ENCODE data around the gene TCF7L1. TPM values are rescaled to one million over a fixed set of nuclear protein-coding genes. Genes with fewer than 3 reads are reported as not detected.
A peak's percentile ranks its signal among the peaks of the same experiment; 100 is the strongest.

The TCF7L1 gene
- polyA plus RNA-seq, 4 donors: 0.45 to 18.5 (median 3.2) TPM

DNA sequence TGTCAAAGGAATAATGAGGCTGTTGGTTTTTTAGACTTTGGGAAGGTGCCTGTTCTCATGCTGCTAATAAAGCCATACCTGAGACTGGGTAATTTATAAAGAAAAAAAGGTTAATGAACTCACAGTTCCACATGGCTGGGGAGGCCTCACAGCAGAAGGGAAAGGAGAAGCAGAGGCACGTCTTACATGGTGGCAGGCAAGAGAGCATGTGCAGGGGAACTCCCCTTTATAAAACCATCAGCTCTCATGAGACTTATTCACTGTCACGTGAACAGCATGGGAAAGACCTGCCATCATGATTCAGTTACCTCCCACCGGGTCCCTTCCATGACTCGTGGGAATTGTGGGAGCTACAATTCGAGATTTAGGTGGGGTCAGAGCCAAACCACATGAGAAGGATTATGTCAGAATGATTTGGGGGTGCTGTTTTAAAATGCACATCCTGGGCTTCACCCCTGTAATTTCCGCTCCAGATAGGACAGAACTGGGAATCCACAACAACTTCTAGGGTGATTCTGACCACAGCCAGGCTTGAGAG, 37.8 kb downstream of the TCF7L1 start:
- 80 to 82% (median 80%) methylated on average over 6 of the region's 6 CpGs for WGBS, 3 donors
- Histone ChIP-seq H3K9me3 (ENCODE audit: control insufficient read depth in 2 of 2, insufficient read depth in 1 of 2, low read depth in 1 of 2, low read length in 1 of 2) (no peaks in the 10 kb centered on the region), H3K27ac (ENCODE audit: low read depth in 1 of 3, low read length in 2 of 3) (no peak overlapping the region)

DNA sequence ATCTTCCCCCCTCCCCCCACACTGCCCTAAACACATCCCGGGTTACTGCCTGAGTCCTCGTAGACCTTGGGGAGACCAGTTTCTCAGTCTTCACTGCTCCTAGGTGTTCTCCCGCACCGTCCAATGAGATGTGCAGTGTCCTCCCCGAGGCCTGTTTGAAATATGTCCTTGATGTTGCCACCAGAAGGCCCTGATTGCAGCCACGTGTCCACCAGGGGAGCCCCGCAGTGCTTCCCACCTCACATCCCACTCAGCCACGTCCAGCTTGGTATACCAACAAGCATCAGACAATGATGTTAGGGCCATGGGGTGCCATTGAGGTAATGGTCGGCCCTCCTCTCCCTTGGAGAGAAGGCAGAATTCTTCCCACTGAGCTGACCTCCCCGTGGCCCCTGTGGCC, 38.7 kb downstream of the TCF7L1 start:
- Histone ChIP-seq H3K4me3 (ENCODE audit: low read depth in 1 of 3, low read length in 3 of 3) (no peak overlapping the region), H3K27ac (ENCODE audit: low read depth in 1 of 3, low read length in 2 of 3) (no peak overlapping the region), H3K27me3 (ENCODE audit: control insufficient read depth in 3 of 3, insufficient read depth in 3 of 3, low read length in 3 of 3) (no peaks in the 10 kb centered on the region), H3K36me3 (ENCODE audit: control insufficient read depth in 3 of 3, insufficient read depth in 2 of 3, low read depth in 1 of 3, low read length in 3 of 3) (peaks cover 0 to 4% (median 0%) of the 10 kb centered on the region in 3 donors), H3K4me1 (ENCODE audit: control insufficient read depth in 3 of 3, insufficient read depth in 2 of 3, low read depth in 1 of 3, low read length in 2 of 3) (peaks cover 0 to 16% (median 0%) of the 10 kb centered on the region in 3 donors), H3K9me3 (ENCODE audit: control insufficient read depth in 2 of 2, insufficient read depth in 1 of 2, low read depth in 1 of 2, low read length in 1 of 2) (peaks cover 0 to 1% of the 10 kb centered on the region in 2 donors)
- 83 to 92% (median 84%) methylated on average over 10 of the region's 10 CpGs for WGBS, 3 donors
- no peak for DNase-seq
- no peak for FAIRE-seq

More for the DNA sequence above, 37.8 kb downstream of the TCF7L1 start:
- no peak for DNase-seq
- Histone ChIP-seq H3K4me1 (ENCODE audit: control insufficient read depth in 3 of 3, insufficient read depth in 2 of 3, low read depth in 1 of 3, low read length in 2 of 3) (peaks cover 0 to 14% (median 0%) of the 10 kb centered on the region in 3 donors), H3K36me3 (ENCODE audit: control insufficient read depth in 3 of 3, insufficient read depth in 2 of 3, low read depth in 1 of 3, low read length in 3 of 3) (peaks cover 0 to 4% (median 0%) of the 10 kb centered on the region in 3 donors), H3K4me3 (ENCODE audit: low read depth in 1 of 3, low read length in 3 of 3) (no peak overlapping the region), H3K27me3 (ENCODE audit: control insufficient read depth in 3 of 3, insufficient read depth in 3 of 3, low read length in 3 of 3) (no peaks in the 10 kb centered on the region)
- no peak for FAIRE-seq

- H3K27me3 ChIP-seq (ENCODE audit: control insufficient read depth in 3 of 3, insufficient read depth in 3 of 3, low read length in 3 of 3): no peaks in the 10 kb centered on the region
- WGBS, 3 donors: 89 to 94% (median 93%) methylated on average over 9 of the region's 9 CpGs
- DNase-seq: no peak
- H3K27ac ChIP-seq (ENCODE audit: low read depth in 1 of 3, low read length in 2 of 3): no peak overlapping the region
- H3K9me3 ChIP-seq (ENCODE audit: control insufficient read depth in 2 of 2, insufficient read depth in 1 of 2, low read depth in 1 of 2, low read length in 1 of 2): peaks cover 0 to 5% of the 10 kb centered on the region in 2 donors
- H3K4me1 ChIP-seq (ENCODE audit: control insufficient read depth in 3 of 3, insufficient read depth in 2 of 3, low read depth in 1 of 3, low read length in 2 of 3): peaks cover 0 to 16% (median 0%) of the 10 kb centered on the region in 3 donors
- FAIRE-seq: no peak
- peaks cover 0 to 4% (median 0%) of the 10 kb centered on the region in 3 donors for H3K36me3 ChIP-seq (ENCODE audit: control insufficient read depth in 3 of 3, insufficient read depth in 2 of 3, low read depth in 1 of 3, low read length in 3 of 3)
- no peak overlapping the region for H3K4me3 ChIP-seq (ENCODE audit: low read depth in 1 of 3, low read length in 3 of 3)
Measured at GRCh38 chr2:85173909-85174308, 40.7 kb downstream of the TCF7L1 start.

DNA sequence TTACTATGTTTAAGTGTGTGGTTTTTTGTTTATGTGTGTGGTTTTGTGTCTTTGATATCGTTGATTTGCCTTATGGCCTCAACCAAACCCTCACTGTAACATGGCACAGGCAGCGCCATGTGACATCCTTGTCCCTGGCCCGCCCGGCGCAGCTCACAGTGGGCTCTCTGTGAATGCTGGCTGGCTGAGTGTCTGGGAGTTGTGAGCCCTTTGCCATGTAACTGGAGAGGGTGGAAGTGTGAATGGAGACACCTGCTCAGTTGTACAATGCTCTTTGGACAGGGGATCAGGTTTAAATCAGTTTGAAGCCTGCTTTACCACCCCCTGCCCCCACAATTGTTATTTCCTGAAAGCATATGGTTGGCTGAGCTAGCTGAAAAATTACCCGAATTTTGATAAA, 41.8 kb downstream of the TCF7L1 start:
- Histone ChIP-seq H3K9me3 (ENCODE audit: control insufficient read depth in 2 of 2, insufficient read depth in 1 of 2, low read depth in 1 of 2, low read length in 1 of 2) (peaks cover 0 to 5% of the 10 kb centered on the region in 2 donors), H3K27ac (ENCODE audit: low read depth in 1 of 3, low read length in 2 of 3) (peak overlapping the region in 1 of 3 donors; percentile 44)
- 76 to 81% (median 77%) methylated on average over 6 of the region's 6 CpGs for WGBS, 3 donors

GRCh38 chr2:85175369-85176299, 42.4 kb downstream of the TCF7L1 start:
- peak; percentile 14 to 63 for DNase-seq
- Histone ChIP-seq H3K4me3 (ENCODE audit: low read depth in 1 of 3, low read length in 3 of 3) (no peak overlapping the region), H3K27ac (ENCODE audit: low read depth in 1 of 3, low read length in 2 of 3) (peak overlapping the region in 1 of 3 donors; percentile 44), H3K9me3 (ENCODE audit: control insufficient read depth in 2 of 2, insufficient read depth in 1 of 2, low read depth in 1 of 2, low read length in 1 of 2) (peaks cover 0 to 5% of the 10 kb centered on the region in 2 donors), H3K36me3 (ENCODE audit: control insufficient read depth in 3 of 3, insufficient read depth in 2 of 3, low read depth in 1 of 3, low read length in 3 of 3) (peaks cover 0 to 4% (median 0%) of the 10 kb centered on the region in 3 donors), H3K27me3 (ENCODE audit: control insufficient read depth in 3 of 3, insufficient read depth in 3 of 3, low read length in 3 of 3) (no peaks in the 10 kb centered on the region), H3K4me1 (ENCODE audit: control insufficient read depth in 3 of 3, insufficient read depth in 2 of 3, low read depth in 1 of 3, low read length in 2 of 3) (peaks cover 0 to 28% (median 0%) of the 10 kb centered on the region in 3 donors)
- 29 to 49% (median 36%) methylated on average over 13 of the region's 13 CpGs for WGBS, 3 donors
- FAIRE-seq: no peak

More for the DNA sequence above, 41.8 kb downstream of the TCF7L1 start:
- FAIRE-seq: no peak
- DNase-seq: no peak
- H3K36me3 ChIP-seq (ENCODE audit: control insufficient read depth in 3 of 3, insufficient read depth in 2 of 3, low read depth in 1 of 3, low read length in 3 of 3): peaks cover 0 to 4% (median 0%) of the 10 kb centered on the region in 3 donors
- no peak overlapping the region for H3K4me3 ChIP-seq (ENCODE audit: low read depth in 1 of 3, low read length in 3 of 3)
- peaks cover 0 to 23% (median 0%) of the 10 kb centered on the region in 3 donors for H3K4me1 ChIP-seq (ENCODE audit: control insufficient read depth in 3 of 3, insufficient read depth in 2 of 3, low read depth in 1 of 3, low read length in 2 of 3)
- H3K27me3 ChIP-seq (ENCODE audit: control insufficient read depth in 3 of 3, insufficient read depth in 3 of 3, low read length in 3 of 3): no peaks in the 10 kb centered on the region

DNA sequence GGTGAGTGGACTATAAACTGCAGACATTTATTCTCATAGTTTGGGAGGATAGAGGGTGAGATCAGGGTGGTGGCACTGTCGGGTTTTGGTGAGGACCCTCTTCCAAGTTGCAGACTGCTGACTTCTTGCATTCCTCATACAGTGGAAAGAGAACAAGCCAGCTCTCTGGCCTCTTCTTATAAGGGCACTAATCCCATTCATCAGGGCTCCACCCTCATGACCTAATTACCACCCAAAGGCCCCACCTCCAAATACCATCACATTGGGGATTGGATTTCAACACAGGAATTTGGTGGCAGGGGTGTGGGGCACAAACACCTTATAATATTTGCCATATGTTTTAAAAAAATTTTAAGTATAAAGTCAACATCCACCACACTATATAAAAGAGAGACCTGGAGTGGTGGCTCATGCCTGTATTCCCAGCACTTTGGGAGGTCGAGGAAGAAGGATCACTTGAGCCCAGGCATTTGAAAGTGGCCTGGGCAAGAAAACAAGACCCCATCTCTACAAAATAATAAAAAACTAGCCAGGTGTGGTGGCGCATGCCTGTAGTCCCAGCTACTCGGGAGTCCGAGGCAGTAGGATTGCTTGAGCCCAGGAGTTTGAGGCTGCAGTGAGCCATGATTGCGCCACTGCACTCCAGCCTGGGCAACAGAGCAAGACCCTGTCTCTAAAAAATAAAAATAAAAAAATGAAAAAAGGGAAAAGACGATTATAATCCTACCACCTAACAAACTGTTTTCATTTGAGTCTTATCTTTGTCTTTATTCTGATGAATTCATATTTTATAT, 44.0 kb downstream of the TCF7L1 start:
- Histone ChIP-seq H3K4me1 (ENCODE audit: control insufficient read depth in 3 of 3, insufficient read depth in 2 of 3, low read depth in 1 of 3, low read length in 2 of 3) (peaks cover 0 to 40% (median 0%) of the 10 kb centered on the region in 3 donors), H3K27ac (ENCODE audit: low read depth in 1 of 3, low read length in 2 of 3) (no peak overlapping the region), H3K27me3 (ENCODE audit: control insufficient read depth in 3 of 3, insufficient read depth in 3 of 3, low read length in 3 of 3) (no peaks in the 10 kb centered on the region), H3K9me3 (ENCODE audit: control insufficient read depth in 2 of 2, insufficient read depth in 1 of 2, low read depth in 1 of 2, low read length in 1 of 2) (peaks cover 0 to 5% of the 10 kb centered on the region in 2 donors), H3K36me3 (ENCODE audit: control insufficient read depth in 3 of 3, insufficient read depth in 2 of 3, low read depth in 1 of 3, low read length in 3 of 3) (peaks cover 0 to 3% (median 0%) of the 10 kb centered on the region in 3 donors), H3K4me3 (ENCODE audit: low read depth in 1 of 3, low read length in 3 of 3) (no peak overlapping the region)
- no peak for DNase-seq
- no peak for FAIRE-seq
- WGBS, 3 donors: 92 to 94% (median 92%) methylated on average over 7 of the region's 7 CpGs

- peaks cover 0 to 3% (median 0%) of the 10 kb centered on the region in 3 donors for H3K36me3 ChIP-seq (ENCODE audit: control insufficient read depth in 3 of 3, insufficient read depth in 2 of 3, low read depth in 1 of 3, low read length in 3 of 3)
- peaks cover 0 to 5% of the 10 kb centered on the region in 2 donors for H3K9me3 ChIP-seq (ENCODE audit: control insufficient read depth in 2 of 2, insufficient read depth in 1 of 2, low read depth in 1 of 2, low read length in 1 of 2)
- peaks cover 0 to 40% (median 0%) of the 10 kb centered on the region in 3 donors for H3K4me1 ChIP-seq (ENCODE audit: control insufficient read depth in 3 of 3, insufficient read depth in 2 of 3, low read depth in 1 of 3, low read length in 2 of 3)
- WGBS, 3 donors: 94 to 98% (median 94%) methylated on average over 1 of the region's 1 CpG
- H3K4me3 ChIP-seq (ENCODE audit: low read depth in 1 of 3, low read length in 3 of 3): no peak overlapping the region
- no peaks in the 10 kb centered on the region for H3K27me3 ChIP-seq (ENCODE audit: control insufficient read depth in 3 of 3, insufficient read depth in 3 of 3, low read length in 3 of 3)
- DNase-seq (no peak), FAIRE-seq (no peak)
- H3K27ac ChIP-seq (ENCODE audit: low read depth in 1 of 3, low read length in 2 of 3): no peak overlapping the region
Measured at GRCh38 chr2:85178154-85178553, 45.0 kb downstream of the TCF7L1 start.

- FAIRE-seq (no peak), DNase-seq (no peak)
- Histone ChIP-seq H3K9me3 (ENCODE audit: control insufficient read depth in 2 of 2, insufficient read depth in 1 of 2, low read depth in 1 of 2, low read length in 1 of 2) (peaks cover 0 to 5% of the 10 kb centered on the region in 2 donors), H3K4me1 (ENCODE audit: control insufficient read depth in 3 of 3, insufficient read depth in 2 of 3, low read depth in 1 of 3, low read length in 2 of 3) (peaks cover 0 to 40% (median 0%) of the 10 kb centered on the region in 3 donors), H3K27ac (ENCODE audit: low read depth in 1 of 3, low read length in 2 of 3) (no peak overlapping the region), H3K4me3 (ENCODE audit: low read depth in 1 of 3, low read length in 3 of 3) (no peak overlapping the region), H3K36me3 (ENCODE audit: control insufficient read depth in 3 of 3, insufficient read depth in 2 of 3, low read depth in 1 of 3, low read length in 3 of 3) (peaks cover 0 to 3% (median 0%) of the 10 kb centered on the region in 3 donors), H3K27me3 (ENCODE audit: control insufficient read depth in 3 of 3, insufficient read depth in 3 of 3, low read length in 3 of 3) (no peaks in the 10 kb centered on the region)
- WGBS, 3 donors: 69 to 80% (median 71%) methylated on average over 5 of the region's 5 CpGs
Measured at GRCh38 chr2:85178980-85179411, 45.8 kb downstream of the TCF7L1 start.
